OCI-LY1 (cell line): Measurements from ENCODE around the gene DICER1.

Experiments
- H2AFZ ChIP-seq: fragments of 200-600 bp; sonication (generic), shearing (Covaris generic); 2 replicates; pipeline ENCODE4 v1.6.0; 2014; ENCODE audit warnings: antibody characterized with exemption, mild to moderate bottlenecking, low read length
- H3F3A ChIP-seq: fragments of 200-600 bp; sonication (generic), shearing (Covaris generic); 2 replicates; pipeline ENCODE4 v1.6.0; 2014; ENCODE audit warnings: mild to moderate bottlenecking, antibody characterized with exemption, low read length, moderate library complexity; ENCODE audit not compliant: insufficient read depth
- H3K27ac ChIP-seq: fragments of 200-600 bp; sonication (generic); 2 replicates; pipeline ENCODE4 v1.5.1; 2014; ENCODE audit warnings: low read length, mixed run types, mild to moderate bottlenecking, low read depth; ENCODE audit not compliant: poor library complexity, severe bottlenecking
- H3K27me3 ChIP-seq: fragments of 200-600 bp; sonication (generic); 2 replicates; pipeline ENCODE4 v1.6.0; 2014; ENCODE audit warnings: antibody characterized with exemption, mild to moderate bottlenecking, low read length, moderate library complexity; ENCODE audit not compliant: insufficient read depth
- H3K36me3 ChIP-seq: fragments of 200-600 bp; sonication (generic); 2 replicates; pipeline ENCODE4 v1.6.1; 2014; ENCODE audit warnings: mild to moderate bottlenecking, antibody characterized with exemption, low read length, moderate library complexity, mixed read lengths; ENCODE audit not compliant: insufficient read depth
- H3K4me1 ChIP-seq: fragments of 200-600 bp; sonication (generic); 2 replicates; pipeline ENCODE4 v1.5.1; 2014; ENCODE audit warnings: mild to moderate bottlenecking, low read length, moderate library complexity; ENCODE audit not compliant: insufficient read depth, severe bottlenecking
- H3K4me2 ChIP-seq: fragments of 200-600 bp; sonication (generic), shearing (Covaris generic); 2 replicates; pipeline ENCODE4 v1.6.1; 2014; ENCODE audit warnings: low read length
- H3K4me3 ChIP-seq: fragments of 200-600 bp; sonication (generic); 2 replicates; pipeline ENCODE4 v1.5.1; 2014; ENCODE audit warnings: low read length, low read depth, mild to moderate bottlenecking, mixed read lengths; ENCODE audit not compliant: poor library complexity, severe bottlenecking
- H3K79me2 ChIP-seq: fragments of 200-600 bp; shearing (Covaris generic); 2 replicates; pipeline ENCODE4 v1.6.1; 2016; ENCODE audit warnings: mixed run types, low read length, mixed read lengths; ENCODE audit not compliant: insufficient read depth
- H3K9ac ChIP-seq: fragments of 200-600 bp; sonication (generic), shearing (Covaris generic); 2 replicates; pipeline ENCODE4 v1.6.1; 2014; ENCODE audit warnings: mild to moderate bottlenecking, low read length, mixed read lengths
- H3K9me2 ChIP-seq: fragments of 200-600 bp; sonication (generic), shearing (Covaris generic); 2 replicates; pipeline ENCODE4 v1.6.1; 2014; ENCODE audit warnings: low read depth, mild to moderate bottlenecking, low read length, mixed read lengths
- H3K9me3 ChIP-seq: fragments of 200-600 bp; shearing (Covaris generic); 2 replicates; pipeline ENCODE4 v1.6.1; 2014; ENCODE audit warnings: low read length, mixed read lengths
- H4K20me1 ChIP-seq: fragments of 200-600 bp; sonication (generic), shearing (Covaris generic); 2 replicates; pipeline ENCODE4 v1.6.0; 2016; ENCODE audit warnings: mild to moderate bottlenecking, low read length; ENCODE audit not compliant: insufficient read depth
- CTCF ChIP-seq: fragments of 200-600 bp; sonication (generic), shearing (Covaris generic); IDR thresholded peaks from 2 replicates; pipeline ENCODE4 v1.5.1; 2017; ENCODE audit warnings: mild to moderate bottlenecking, antibody characterized with exemption, low read length, moderate library complexity, mixed read lengths
- EZH2 ChIP-seq: fragments of 200-600 bp; sonication (generic), shearing (Covaris generic); IDR thresholded peaks from 2 replicates; pipeline ENCODE4 v1.8.0; 2017; ENCODE audit warnings: borderline replicate concordance, mixed run types, mild to moderate bottlenecking, antibody characterized with exemption, low read length, moderate library complexity, mixed read lengths

The DICER1 gene

GRCh38 chr14:95043314-95043713, 114.0 kb downstream of the DICER1 start:
- Histone ChIP-seq H3K4me3 (no peak overlapping the region), H3K27me3 (no peaks in the 10 kb centered on the region), H3K9me3 (no peaks in the 10 kb centered on the region), H3K9me2 (no peaks in the 10 kb centered on the region), H4K20me1 (no peaks in the 10 kb centered on the region), H3K9ac (no peak overlapping the region), H3K36me3 (no peaks in the 10 kb centered on the region), H3K79me2 (no peaks in the 10 kb centered on the region), H3F3A (no peaks in the 10 kb centered on the region), H3K27ac (no peak overlapping the region), H3K4me2 (no peak overlapping the region), H2AFZ (no peak overlapping the region), H3K4me1 (no peaks in the 10 kb centered on the region)
- TF ChIP-seq CTCF (no peak), EZH2 (no peak)

- Histone ChIP-seq H3K36me3 (no peaks in the 10 kb centered on the region), H3K4me1 (no peaks in the 10 kb centered on the region), H3F3A (no peaks in the 10 kb centered on the region), H4K20me1 (no peaks in the 10 kb centered on the region), H3K27me3 (no peaks in the 10 kb centered on the region), H3K4me3 (no peak overlapping the region), H3K79me2 (no peaks in the 10 kb centered on the region), H3K9me2 (no peaks in the 10 kb centered on the region), H2AFZ (no peak overlapping the region), H3K9me3 (no peaks in the 10 kb centered on the region), H3K4me2 (no peak overlapping the region), H3K27ac (no peak overlapping the region), H3K9ac (no peak overlapping the region)
- TF ChIP-seq EZH2 (no peak), CTCF (no peak)
Observed at GRCh38 chr14:95041477-95042020, 115.8 kb downstream of the DICER1 start.

- no peak for TF ChIP-seq EZH2
- no peak for TF ChIP-seq CTCF
- Histone ChIP-seq H3F3A (no peaks in the 10 kb centered on the region), H3K9me3 (no peaks in the 10 kb centered on the region), H3K4me1 (no peaks in the 10 kb centered on the region), H3K4me2 (no peak overlapping the region), H3K9ac (no peak overlapping the region), H3K27ac (no peak overlapping the region), H3K27me3 (no peaks in the 10 kb centered on the region), H3K4me3 (no peak overlapping the region), H3K36me3 (no peaks in the 10 kb centered on the region), H3K79me2 (no peaks in the 10 kb centered on the region), H4K20me1 (no peaks in the 10 kb centered on the region), H3K9me2 (no peaks in the 10 kb centered on the region), H2AFZ (no peak overlapping the region)
Observed at GRCh38 chr14:95040708-95041476, 116.4 kb downstream of the DICER1 start.
